GM21619 (cell line): ENCODE results near the gene PLXNC1.

Experiments used
- ATAC-seq: cut with Tn5 transposase; IDR thresholded peaks from one replicate; pipeline ENCODE4 v1.9.1; 2021; ENCODE audit not compliant: unreplicated experiment

The PLXNC1 gene

DNA sequence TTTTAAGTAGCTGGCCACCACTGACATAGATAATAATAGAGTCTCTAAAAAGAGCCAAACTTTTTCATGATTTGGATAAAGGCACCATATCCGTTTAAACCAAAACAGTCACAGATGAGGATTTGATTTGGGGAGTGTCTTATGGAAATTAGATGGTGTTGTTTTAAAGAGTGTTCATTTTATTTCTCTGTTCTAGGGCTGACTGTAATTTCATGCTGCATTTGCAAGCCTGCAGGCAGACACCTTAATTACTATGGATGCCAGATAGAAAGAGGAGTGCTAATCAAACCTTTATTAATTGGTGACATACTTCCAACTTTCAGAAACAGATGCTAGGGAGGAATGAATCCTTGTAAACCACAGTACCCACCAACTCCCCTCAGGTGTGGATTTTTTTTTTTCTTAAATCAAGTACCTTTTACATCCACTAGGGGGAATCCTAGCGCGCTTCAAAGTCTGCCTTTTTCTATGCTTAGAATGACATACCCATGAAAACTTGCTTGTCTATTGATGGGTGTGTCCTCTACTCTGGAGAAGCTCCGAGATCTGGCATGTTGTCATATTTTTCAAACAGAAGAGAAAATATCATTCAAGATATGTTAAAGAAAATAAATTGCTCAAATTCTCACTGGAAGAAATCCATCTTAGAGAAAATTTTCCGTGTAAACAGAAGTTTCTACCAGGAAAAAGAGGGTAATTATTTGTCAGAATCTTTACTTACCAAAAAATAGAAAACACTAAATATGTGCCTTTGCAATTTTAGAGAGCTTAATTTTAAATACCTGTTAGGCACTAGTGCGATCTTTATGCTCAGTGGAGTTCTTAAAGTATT, 14.2 kb upstream of the PLXNC1 start:
- peak; percentile 80 for ATAC-seq

DNA sequence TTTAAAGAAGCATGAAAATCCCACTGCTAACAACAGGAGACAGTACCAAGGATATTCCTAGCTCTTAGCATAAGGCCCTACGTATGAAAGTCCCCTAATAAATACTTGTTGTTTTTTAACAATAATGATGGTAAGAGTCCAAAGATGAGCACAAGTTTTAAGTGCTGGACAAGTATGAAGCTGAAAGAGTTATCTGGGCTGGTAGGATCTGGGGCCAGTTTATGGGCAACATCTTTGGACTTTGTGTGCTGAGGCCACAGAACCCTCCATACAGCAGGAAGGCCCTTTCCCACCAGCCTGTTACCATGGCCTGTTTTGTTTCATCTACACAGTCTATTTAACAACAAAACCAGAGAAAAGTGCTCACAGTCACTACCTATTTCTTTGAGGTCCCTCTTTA, 12.5 kb upstream of the PLXNC1 start:
- ATAC-seq = no peak

DNA sequence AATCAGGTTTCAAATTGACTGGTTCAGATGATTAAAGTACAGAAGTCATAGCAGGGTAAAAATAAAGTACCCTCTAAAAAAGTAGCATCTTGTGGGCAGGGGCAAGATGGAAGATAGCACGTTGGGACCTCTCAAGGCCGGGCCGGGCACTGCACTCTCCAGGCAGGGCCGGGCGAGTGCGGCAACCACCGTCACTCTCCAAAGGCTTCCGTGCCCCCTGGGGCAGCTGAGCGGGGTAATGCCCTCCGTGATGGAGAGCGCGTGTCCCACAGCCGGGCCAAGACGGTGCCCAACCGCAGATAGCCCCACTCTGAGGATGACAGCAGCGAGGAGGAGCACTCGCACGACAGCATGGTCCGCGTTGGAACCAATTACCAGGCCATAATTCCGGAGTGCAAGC, 8.6 kb upstream of the PLXNC1 start:
- no peak for ATAC-seq

DNA sequence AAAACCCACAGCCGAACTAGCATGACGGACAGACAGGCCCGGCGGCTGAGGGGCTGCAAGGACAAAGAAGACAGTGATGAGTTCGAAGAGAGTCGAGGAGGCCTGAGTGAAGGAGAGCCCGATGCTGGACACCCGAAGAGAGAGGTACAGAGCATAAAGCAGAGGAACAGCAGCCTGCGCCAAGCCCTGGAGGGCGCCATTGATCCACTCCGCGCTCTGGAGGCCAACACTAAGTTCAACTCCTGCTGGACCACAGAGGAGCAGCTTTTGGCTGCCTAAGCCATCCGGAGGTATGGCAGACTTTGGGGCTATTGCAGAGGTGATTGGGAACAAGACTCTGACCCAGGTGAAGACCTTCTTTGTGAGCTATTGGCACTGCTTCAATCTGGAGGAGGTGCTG, 7.8 kb upstream of the PLXNC1 start:
- ATAC-seq = no peak

DNA sequence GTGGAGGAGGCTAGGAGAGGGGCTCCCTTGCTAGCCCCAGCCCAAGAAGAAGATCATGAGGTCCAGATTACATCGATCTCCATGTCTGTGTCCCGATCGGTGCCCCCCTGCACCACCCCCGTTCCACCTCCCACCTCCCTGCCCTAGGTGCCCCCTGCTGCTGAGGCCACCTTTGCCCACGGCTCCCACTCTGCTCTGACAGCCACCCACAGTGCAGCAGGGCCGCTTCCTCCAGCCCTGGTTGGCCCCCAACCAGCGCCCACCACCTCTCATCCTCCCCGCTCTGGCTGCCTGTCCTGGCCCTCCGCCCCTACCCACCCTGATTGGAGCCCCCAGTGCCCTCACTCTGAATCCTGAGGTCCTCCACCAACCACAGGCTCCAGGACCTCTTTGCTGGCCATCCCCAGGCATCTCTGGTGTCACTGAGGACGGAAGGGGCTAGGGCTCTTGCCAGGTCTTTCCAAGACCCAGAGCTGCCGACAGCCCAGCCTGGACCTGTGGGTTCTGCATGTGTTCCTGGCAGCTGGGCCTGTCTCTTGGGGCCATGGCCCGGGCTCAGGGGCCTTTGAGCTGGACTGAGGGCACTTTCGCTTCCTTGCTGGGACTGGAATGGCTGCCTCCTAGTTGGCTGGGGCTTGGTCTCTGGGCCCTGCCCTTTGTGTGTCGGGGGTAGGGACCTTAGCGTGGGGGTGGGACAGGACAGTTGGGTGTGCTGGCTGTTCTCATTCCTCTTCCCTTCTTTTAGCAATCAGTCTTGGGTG, 7.2 kb upstream of the PLXNC1 start:
- ATAC-seq = no peak

DNA sequence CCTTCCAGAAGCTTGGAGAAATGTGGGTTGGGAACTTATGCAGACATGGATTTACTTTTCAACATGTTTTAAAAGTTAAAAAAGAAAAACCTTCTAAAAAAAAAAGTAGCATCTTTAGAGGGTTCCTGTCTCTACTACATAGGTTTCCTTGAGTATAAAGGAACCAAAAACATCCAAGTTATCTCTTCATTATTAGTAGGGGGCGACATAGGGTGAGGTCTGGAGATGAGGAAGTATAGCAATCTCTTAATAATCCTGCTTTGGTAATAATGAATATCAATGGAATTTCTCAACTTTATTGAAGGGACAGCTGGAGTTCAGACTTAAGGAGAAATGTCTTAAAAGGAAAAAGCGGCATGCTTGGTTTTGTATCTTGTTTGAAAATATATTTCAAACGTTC, 6.5 kb upstream of the PLXNC1 start:
- ATAC-seq = no peak

DNA sequence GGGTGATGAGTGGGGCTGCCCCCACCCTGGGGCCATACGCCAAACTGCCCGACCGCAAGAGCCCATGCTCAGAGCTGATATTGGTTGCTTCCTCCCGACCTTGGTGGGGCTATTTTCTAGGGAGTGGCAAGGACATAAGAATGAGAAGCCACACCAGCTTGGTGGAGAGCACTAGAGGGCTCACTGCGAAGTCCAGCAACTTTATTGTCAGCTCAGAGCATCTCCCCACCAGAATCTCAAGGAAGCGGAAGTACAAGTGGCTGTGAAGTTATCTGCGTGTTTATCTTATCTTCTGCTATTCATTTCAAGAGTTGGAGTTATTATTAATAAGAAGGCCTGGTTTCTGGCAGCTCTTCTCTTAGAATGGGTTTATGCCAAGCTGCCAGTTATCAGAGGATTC, 4.9 kb upstream of the PLXNC1 start:
- no peak for ATAC-seq

DNA sequence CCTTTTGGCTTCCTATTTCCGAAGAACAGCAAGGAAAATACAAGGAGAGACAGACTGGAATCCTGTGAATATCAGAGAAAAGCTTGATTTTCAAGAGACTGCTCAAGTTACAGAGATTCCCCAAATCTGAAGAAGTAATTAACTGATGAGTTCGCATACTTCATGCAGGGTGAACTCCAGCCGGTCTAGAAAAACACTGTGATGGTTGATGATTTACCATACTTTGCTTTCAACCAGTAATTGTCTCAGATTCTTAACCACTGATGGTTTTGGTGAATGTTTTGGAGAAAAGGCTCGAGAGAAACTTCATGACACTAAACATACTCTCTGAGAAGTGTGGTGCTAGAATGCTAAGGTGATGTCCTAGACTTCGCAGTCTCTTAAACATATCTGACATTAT, 4.4 kb upstream of the PLXNC1 start:
- ATAC-seq = no peak

DNA sequence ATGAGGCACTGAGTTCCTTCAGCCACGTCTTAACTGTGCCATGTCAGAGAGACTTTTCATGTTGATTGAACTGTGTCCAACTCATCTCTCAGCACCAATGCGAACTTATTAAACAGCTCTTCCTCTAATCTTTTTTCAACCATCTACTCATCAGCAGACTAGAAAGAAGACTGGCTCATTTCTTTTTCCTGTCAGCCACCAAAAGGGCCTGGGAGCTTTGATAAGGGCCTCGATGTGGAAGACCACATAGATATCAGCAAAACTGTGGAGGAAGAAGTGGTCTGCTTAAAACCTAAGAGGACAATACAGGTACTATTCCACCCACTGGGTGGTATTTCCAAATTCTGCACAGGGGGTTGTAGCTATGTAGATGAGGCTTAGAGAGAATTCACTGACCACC, 3.6 kb upstream of the PLXNC1 start:
- no peak for ATAC-seq

DNA sequence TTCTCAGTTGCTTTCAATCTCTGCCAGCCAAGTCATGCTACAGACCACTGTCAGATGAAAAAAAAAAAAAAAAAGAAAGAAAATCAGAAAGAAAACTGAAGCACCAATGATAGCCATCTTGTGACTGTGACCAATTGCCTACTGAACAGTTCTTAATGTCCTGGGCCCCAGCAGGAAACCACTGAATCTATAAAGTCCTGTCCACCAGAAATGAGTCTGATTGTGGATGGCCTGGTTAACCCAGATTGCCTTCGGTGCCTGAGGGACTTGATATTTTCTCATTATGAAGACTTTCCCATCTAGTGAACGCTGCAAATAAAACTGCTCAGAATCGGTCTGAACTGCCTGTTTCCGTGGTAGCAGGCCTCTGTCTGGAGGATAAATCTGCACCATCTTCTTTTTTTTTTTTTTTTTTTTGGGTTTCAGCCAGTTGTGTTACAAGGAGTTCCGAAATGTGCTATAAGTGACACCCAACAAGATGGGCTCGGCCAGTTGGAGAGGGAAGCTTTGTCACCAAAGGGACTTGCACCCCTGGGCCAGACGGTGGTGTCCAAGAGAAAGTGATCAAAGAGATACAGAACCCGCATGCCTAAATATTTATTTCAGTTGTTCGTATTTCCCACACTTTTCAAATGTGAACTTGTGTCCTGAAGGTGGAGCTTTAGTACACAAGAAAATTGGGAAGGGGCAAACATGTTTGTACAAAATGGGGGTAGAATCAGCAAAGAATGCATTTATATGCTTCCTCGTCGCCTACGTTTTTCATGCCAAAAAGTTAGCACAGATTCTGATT, 3.0 kb upstream of the PLXNC1 start:
- ATAC-seq = no peak

DNA sequence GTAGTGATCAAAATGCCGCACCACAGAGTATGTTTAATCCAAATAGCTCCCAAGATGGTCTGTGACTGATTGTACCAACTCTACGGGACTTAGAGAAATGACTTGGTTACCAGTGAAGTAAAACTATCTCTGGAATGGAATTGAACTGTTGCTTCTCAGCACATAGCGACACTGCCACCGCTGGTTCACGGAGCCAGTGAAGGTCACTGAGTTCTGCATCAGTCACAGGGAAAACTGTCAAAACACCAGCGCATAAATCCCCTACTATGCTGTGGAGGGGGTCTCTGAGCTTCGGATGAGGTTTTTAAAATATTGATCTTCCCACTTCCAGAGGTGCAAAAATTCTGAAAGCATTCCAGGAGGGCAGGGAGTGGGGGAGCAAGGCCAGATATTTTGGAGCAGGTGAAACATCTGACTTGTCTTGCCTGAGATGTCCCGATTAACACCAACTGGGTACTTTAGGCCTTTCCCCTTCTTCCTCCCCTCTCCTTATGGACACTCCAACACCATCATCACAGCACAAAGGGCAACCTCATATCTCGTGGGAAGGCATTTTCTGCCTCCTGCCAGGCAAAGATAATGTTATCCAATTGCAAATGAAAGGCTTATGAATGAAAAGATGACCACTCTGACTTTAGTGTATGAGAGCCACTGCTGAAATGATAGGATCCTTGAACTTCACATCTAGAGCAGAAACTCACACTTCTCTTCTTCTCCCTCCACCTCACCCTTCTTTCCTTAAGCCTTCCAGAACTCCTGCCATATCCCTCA, 2.0 kb upstream of the PLXNC1 start:
- no peak for ATAC-seq

DNA sequence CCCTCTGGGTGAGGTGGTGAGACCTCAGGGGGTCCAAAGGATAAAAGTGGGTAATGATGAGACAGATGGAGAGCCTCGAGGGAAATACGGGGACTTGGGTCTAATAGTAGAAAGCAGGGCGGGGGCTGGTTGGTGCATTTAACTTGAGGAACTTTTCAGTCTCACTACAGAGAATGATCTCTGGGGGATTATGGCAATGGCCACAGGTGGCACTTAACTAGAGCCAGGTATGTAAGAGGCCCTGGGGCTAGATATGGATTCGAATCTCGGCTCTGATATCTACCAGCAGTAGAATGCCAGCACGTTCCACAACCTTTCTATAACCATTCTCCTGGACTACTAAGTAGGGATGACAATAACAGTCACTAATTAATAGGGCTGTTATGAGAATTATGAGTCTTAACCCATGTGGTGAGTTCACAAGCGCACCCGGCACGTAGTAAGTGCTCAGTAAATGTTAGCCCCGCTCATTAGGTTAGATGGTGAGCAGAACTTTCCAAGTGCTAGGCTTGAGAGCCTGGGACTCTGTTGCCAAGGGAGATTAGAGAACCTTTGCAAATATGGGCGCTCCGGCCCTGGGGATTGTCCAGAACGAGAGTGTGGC, 888 bp upstream of the PLXNC1 start:
- no peak for ATAC-seq

DNA sequence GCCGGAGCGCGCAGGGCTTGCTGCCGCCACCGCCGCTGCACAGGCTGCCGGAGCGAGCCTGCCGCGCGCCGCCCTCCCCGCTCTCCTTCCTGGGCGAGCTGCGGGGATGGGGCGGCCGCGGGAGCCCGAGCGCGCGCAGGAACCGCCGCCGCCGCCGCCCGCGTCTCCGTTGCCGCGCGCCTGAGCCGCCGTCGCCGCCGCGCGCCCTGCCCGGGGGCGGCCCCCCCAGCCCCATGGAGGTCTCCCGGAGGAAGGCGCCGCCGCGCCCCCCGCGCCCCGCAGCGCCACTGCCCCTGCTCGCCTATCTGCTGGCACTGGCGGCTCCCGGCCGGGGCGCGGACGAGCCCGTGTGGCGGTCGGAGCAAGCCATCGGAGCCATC, 352 bp downstream of the PLXNC1 start:
- ATAC-seq = peak; percentile 8

DNA sequence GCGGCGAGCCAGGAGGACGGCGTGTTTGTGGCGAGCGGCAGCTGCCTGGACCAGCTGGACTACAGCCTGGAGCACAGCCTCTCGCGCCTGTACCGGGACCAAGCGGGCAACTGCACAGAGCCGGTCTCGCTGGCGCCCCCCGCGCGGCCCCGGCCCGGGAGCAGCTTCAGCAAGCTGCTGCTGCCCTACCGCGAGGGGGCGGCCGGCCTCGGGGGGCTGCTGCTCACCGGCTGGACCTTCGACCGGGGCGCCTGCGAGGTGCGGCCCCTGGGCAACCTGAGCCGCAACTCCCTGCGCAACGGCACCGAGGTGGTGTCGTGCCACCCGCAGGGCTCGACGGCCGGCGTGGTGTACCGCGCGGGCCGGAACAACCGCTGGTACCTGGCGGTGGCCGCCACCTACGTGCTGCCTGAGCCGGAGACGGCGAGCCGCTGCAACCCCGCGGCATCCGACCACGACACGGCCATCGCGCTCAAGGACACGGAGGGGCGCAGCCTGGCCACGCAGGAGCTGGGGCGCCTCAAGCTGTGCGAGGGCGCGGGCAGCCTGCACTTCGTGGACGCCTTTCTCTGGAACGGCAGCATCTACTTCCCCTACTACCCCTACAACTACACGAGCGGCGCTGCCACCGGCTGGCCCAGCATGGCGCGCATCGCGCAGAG, 873 bp downstream of the PLXNC1 start:
- ATAC-seq = peak; percentile 26

DNA sequence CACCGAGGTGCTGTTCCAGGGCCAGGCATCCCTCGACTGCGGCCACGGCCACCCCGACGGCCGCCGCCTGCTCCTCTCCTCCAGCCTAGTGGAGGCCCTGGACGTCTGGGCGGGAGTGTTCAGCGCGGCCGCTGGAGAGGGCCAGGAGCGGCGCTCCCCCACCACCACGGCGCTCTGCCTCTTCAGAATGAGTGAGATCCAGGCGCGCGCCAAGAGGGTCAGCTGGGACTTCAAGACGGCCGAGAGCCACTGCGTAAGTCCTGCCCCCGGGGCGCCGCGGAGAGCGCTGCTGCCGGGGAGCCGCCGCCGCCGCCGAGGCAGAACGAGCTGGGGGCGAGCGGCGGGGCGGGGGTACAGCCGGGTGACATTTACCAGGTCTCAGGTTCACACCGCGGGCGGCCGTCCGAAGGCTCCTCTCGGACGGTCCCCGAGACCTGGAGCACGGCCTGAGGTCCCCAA, 1.4 kb downstream of the PLXNC1 start:
- peak; percentile 0 for ATAC-seq

DNA sequence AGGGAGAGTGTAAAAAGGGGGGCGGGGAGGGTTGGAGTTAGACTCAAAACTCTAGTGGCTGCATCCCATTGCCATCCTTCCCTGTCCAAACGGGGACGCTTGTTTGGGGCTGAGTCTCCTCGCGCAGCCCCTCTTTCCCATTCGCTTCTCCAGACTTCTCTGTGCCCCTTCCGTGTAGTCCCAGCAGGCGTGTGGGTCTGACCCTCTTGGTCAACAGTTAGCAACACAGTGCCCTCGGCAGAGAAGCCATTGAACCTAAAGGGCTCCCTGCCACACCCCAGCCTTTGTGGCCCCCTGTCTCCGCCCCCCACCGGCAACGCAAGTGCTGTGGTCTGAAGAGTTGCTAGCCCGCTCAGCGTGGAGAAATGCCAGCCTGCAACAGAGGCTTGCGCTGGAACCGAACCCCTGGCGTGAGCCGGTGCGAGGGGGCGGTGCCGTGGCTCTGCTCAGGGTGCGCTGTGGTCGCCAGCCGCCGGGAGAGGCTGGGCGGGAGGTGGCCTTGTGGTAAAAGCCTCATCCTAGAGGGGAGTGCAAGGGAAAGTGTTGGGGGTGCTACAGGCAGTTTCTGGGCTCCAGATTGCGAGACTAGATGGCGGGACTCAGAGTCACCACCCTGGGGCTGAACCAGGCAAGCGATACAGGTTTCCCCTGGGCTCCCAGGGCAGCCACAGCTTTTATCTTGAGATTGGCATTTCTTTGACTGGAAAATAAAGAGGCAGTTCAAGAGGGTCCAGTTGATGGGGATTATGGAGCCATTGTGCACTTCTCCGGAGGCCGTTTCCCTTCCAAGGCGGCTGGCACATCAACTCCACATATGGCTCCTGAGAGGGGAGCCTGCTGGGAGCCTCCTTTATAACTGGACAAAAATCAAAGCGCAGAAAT, 2.1 kb downstream of the PLXNC1 start:
- ATAC-seq = no peak

DNA sequence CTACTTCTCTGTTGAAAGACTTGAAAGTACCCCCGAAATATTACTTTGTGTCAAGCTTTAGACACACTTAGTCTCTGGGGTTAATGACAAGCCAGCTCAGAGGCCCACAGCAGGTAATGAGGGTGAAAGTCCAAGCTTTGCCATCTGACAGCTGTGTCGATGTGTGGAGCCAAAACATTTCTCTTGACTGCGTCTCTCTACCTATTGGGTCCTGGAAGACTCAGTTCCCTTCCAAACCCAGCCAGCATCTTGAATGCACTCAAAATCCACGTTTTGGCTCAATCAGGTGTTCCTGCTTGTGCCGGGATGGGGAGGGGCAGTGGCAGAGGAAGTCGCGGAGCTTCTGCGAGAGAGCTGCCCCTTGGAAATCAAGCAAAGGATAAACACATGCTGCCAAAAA, 3.2 kb downstream of the PLXNC1 start:
- ATAC-seq = no peak

DNA sequence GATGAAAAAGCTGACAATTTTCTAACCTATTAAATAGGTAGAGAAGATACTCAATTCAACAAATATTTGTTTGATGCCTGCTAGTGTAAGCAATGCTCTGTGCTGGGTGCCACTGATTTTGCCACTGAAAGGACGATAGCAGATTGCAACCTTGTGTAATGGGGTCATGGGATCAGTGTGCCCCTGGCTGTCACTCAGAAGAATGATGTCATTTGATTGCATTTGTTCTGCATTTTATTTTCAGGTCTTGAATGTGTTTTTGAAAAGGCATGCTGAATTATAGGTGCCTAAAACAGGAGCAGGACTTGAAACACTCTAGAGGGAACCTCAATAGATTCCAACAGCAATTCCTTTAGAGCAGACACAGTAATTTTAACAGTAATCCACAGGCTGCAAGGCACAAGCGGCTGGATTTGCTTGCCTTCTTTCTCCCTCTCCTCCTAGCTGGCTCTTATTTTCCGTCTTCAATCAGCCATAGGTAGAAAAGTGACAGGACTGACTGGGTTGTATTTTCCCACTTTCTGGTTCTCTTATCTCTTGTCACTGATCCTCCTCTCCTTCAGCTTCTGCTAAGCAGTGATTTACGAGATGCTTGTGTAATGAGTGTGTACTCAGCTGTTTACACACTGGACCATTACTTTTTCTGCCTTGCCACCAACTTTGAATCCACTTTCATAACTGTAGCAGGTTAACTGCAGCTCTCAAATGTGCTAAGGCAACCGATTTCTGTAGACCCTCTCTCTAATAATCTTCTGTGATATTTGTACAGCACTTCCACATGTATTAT, 4.1 kb downstream of the PLXNC1 start:
- no peak for ATAC-seq
